Mucosa of gallbladder (tissue), 1 donor: Measurements from ENCODE around the gene ZNF385C. TPM values are rescaled to one million over a fixed set of nuclear protein-coding genes. Genes with fewer than 3 reads are reported as not detected.
"Not testable (repeated sequence)": the region's sequence is repeated elsewhere in the genome, so short reads cannot be mapped to it uniquely, and the experiment has no call there.

ENCODE experiments used
- DNase-seq: peaks from one replicate; pipeline ENCODE4 v3.0.0-alpha.2; 2020; ENCODE audit warnings: low spot score
- total RNA-seq: library from RNA; stranded (reverse); gene quantifications from one replicate; pipeline ENCODE4 v1.2.1, GENCODE V29; 2021
- donor health status: DM: no; HTN: no; CAD: no.

ZNF385C gene, protein sequence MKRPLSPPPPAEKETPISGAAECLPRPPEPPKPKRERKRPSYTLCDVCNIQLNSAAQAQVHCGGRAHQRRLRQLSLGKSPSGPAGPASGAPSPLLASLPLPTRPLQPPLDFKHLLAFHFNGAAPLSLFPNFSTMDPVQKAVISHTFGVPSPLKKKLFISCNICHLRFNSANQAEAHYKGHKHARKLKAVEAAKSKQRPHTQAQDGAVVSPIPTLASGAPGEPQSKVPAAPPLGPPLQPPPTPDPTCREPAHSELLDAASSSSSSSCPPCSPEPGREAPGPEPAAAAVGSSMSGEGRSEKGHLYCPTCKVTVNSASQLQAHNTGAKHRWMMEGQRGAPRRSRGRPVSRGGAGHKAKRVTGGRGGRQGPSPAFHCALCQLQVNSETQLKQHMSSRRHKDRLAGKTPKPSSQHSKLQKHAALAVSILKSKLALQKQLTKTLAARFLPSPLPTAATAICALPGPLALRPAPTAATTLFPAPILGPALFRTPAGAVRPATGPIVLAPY
- total RNA-seq, result 0.32 TPM

DNA sequence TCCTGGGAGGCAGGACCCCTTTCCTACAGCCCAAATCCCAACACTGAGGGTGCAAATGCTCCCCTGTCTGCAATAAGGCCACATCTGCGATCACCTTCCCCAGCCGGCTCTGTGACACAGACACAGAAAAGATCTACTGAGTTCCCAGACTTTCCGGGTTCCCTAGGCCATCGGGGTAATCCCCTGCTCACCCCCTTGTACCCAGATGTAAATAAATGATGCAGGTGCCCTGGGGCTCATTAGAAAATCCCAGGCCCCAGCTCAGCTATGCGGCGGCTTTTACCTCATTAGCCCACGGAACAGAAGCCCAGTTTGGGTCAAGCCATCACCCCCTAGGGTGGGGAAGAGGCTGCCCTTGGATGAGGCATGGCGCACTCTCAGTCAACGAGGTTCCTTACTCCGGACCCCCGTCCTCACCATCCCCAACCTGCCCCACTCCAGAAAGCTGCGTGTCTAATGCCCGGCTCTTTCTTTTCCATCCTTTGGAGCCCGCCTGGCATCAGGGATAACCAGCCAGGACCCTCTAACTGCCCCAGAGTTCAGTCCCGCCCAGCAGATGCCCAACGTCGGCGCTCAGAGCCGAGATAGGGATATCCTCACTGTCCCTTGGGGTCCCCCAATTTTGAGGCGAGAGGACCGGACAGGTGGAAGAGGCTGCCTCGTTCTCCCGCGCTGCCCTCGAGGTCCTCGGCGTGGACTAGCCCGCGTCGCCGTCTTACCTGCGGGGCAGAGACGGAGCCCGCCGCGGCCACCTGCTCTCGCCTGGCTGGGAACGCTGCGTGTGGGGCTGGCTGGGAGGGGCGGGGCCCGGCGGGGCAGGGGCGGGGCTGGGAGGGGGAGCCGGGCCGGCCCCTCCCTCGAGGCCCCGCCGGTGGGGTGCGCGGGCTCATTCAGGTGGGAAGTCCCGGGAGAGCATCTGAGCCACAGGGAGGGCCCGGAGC, at the start of gene ZNF385C:
Gene ZNF385C, minus strand, starts transcription at position 783 of the 941 bp plus-strand sequence. CDS start 35,417 bp downstream, outside the sequence.
- DNase-seq, result no peak

DNA sequence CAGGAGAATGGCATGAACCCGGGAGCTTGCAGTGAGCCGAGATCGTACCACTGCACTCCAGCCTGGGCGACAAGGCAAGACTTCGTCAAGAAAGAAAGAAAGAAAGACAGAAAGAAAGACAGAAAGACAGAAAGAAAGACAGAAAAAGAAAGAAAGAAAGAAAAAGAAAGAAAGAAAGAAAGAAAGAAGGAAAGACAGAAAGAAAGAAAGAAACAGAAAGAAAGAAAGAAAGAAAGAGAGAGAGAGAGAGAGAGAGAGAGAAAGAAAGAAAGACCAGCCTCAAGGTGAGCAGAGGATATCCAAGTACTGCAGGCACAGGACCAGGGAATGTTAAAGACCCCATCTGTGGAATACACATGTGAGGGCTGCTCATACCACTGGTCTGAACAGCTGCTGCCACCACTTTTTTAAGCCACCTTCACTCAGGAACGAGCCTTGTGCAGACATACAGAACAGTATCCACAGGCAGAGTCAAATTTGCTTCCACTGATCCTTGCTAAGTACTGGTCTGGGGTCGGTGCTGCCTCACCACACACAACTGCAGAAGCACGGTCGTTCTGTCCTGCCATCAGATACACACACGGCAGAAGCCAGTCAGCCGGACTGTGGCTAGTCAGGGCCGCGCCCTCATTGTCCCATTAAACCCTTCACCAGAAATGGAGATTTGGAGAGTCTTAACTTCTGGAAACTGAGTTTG, 48.8 kb upstream of the ZNF385C start:
- no peak for DNase-seq

DNA sequence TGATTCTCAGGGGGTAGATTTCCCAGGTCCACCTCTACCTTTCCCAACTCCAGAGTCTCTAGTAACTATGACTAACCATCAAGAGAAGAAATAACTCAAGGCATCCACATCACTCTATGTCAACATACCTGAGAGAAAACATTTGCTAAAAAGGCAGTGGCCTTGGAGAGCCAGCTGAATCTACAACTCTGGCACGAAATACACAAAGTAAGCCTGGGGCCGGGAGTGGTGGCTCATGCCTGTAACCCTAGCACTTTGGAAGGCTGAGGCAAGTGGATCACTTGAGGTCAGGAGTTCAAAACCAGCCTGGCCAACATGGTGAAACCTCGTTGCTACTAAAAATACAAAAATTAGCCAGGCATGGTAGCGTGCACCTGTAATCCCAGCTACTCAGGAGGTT, 44.9 kb upstream of the ZNF385C start:
- DNase-seq, result not testable (repeated sequence)

DNA sequence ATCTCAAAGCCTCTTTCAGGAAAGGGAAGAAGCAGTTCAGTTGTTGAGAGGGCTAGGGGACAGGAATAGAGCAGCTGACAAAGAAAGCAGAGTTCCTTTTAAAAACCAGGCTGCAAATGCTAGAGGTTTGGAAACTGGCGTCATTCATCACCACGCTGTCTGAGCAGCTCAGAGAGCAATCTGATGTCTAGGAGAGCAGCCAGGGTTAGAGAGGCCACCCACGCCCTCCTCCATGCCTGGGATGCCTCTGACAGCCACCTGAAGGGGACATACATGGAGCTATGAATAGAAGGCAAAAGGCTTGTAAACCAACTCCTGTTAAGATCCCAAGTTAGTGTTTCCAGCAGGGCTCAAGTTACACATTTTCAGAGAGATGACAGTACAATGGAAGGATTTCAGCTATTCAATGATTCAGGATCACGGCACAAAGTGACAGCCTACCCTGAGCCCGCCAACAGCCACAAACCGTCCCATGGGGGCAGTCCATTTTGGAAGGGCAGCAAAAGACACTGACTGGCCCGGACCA, 44.2 kb upstream of the ZNF385C start:
- DNase-seq, result no peak

DNA sequence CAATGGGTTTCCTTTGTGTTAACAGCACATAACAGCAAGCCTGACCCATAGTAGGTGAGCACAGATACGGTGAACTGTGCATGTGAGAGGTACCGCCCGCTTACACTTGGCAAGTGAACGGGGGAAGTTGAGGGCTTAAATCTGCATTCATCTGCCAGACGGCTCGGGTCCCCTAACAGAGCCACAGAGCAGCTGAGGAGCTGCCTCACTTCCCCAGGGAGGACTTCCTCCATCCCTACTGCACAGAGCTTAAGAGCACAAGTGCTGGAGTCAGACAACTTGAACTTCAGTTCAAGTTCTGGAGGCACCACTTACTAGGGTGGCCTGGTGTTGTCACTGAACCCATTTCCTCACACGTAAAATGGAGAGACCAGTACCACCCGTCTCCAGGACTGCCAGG, 43.1 kb upstream of the ZNF385C start:
- DNase-seq, result no peak

DNA sequence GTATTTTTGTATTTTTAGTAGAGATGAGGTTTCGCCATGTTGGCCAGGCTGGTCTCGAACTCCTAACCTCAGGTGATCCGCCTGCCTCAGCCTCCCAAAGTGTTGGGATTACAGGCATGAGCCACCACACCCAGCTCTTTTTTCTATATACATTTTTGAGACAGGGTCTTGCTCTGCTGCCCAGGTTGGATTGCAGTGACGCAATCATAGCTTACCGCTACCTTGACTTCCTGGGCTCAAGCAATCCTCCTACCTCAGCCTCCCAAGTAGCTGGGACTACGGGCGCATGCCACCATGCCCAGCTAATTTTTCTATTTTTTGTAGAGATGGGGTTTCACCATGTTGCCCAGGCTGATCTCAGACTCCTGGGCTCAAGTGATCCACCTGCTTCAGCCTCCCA, 42.4 kb upstream of the ZNF385C start:
- DNase-seq, result not testable (repeated sequence)

DNA sequence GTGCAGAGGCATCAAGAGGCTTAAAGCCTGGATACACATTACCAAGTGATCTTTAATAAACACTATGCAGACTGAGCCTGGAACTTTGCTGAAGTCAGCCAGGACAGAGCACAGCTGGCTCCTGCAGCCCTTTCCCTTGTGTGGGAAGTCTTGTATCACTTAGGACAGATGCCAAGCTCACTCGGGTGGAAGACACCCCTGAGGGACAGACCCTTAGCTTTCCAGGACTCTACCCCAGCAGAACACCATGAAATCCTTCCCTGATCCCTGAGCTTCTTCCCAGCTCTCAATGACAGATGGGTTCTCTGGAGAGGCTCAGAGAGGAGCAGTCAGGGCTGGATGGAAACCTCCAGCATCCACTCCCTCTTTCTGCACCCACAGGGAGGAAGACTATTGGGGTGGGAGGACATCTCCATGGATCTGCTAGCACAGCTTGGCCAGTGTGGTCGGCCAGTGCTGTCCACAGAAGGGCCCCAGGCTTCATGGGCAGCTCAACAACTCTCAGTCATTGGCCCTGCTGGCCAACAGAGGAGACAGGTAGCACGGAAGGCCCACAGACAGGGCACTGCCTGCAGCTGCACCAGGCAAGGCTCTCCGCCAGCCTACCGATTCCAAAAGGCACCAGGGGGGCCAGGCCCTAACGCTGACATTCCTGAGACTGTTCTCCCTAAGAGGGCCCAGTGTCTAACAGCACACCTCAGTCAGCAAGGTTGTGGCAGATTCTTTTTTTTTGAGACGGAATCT, 40.6 kb upstream of the ZNF385C start:
- DNase-seq, result no peak

DNA sequence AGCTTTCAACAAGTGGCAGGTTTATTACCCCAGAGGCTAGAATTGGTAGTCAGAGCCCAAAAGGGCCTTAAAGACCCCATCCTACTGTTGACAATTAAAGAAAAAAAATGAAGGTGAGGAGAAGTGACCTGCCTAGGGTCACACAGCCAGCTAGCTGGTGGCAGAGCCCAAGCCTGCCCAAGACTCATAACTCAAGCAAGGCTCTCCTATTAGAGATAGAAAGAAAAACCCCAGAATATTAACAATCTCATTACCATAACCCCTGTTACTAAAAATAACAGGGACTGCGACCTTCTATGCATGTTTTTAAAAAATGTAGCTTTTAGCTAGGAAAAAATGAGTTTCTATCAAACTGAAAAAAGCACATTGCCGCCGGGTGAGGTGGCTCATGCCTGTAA, 38.4 kb upstream of the ZNF385C start:
- no peak for DNase-seq

DNA sequence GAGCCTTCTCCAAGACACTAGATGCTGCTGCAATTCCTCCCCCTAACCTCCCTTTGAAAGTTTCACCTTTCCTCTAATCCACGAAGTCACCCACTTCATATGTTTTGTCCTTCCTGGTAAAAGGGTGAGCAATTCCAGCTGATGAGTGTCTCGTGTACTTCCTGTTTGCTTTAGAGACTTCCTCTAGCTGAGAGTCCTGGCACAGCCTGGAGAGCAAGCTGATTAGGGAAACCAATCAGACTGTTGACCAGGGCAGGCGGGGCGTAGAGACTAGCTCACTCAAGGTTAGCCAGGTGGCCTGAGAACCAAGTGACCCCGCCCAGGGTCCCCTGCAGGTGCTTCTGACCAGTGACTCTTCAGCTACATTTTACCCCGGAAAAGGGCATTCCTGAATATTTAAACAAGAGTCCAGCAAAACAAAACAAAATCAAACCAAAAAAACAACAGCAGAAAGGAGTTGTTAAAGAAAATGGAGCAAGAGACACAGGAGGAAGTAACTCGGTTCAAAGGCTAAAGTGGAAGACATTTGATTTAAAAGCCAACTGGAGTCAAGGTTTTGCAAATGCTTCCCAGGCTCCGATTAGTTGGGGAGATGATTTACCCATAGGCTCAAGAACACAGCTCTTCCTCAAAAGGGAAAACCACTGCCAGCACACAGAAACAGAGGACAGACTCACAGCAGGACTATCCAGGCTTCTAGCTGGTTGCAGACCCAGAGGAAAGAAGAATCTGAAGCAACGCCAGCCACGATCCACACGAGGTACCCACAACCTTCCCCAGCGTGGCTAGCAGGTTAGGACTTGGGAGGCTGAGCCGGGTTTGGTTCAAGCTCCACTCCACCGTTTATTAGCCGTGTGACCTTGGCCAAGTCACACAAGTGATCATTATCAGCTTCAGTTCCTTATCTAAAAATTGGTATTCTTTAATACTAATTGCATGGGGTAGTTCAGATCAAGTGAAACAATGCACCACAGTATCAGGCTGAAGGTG, 37.7 kb upstream of the ZNF385C start:
- DNase-seq, result peak; percentile 87

DNA sequence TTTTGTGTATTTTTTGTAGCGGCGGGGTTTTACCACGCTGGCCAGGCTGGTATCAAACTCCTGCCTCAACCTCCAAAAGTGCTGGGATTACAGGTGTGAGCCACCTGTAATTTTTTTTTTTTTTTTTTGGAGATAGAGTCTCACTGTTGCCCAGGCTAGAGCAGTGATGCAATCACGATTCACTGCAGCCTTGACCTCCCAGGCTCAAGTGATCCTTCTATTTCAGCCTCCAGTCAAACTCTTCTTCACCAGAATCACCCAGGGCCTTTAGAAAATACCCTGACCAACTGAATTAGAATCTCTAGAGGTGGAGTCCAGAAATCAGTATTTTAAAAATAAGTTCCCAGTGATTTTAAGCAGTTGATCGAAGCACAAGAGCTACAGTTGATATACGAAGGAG, 36.9 kb upstream of the ZNF385C start:
- DNase-seq, result no peak

DNA sequence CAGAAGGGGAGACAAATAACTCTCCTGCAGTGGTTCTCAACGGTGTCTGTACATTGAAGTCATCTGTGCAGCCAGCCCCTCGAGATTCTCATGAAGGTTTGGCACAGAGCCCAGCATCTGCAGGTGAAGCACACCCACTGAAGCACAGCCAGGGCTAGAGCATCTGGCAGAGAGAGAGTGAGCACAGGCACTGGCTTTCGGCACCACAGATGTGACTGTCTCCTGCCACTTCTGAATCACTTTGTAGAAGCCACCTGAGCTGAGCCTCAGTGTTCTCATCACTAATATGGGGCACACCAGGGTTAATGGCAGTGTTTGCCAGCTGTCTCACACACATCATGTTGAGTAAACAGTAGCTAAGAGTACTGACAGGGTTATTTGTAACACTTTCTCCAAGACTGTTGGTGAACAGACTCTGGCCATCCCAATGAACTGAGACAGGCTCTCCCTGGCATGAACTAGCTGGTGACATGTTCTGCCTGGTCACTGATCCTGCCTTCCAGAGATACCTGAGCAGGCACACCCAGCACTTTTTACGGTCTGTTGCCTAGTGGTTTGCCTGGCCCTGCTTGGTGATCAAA, 35.3 kb upstream of the ZNF385C start:
- no peak for DNase-seq

DNA sequence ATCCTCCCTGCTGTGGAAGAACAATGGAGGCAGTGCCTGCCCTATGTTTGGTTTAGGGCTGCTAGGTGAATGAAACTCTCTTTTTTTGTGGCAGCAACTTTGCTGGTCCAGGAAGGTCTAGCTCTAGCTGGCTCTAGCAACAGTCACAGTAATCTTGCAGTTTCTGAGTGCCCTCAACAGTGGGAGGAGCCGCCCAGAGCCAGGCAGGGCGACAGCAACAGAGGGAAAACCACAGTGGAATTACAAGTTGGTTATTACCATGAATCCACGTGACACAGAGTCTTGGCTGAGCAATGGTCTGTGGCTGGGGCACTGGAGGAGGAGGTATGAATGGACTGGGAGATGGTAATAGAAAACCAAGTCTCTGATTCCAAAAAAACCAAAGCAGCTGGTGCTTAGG, 34.7 kb upstream of the ZNF385C start:
- peak; percentile 56 for DNase-seq

DNA sequence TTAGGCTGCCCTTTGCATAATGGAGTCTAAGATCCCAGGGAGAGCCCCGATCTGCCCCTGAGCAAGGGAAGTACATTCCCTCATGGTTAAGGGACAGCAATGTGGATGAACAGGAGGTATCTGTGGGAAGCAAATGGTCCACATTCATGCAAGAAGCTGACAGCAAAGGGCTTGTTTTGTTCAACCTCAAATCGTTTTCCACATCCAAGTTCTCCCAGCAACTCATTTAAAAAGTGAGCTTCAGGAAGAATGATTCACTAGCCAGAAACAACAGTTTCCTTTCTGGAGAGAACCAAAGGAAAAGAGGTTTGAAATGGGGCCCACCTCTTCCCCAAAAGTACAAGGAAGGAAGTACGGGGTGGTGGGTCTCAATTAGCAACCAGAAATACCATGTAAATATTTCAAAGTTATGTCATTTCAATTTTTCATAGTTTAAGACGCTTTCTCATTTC, 33.7 kb upstream of the ZNF385C start:
- DNase-seq, result no peak

DNA sequence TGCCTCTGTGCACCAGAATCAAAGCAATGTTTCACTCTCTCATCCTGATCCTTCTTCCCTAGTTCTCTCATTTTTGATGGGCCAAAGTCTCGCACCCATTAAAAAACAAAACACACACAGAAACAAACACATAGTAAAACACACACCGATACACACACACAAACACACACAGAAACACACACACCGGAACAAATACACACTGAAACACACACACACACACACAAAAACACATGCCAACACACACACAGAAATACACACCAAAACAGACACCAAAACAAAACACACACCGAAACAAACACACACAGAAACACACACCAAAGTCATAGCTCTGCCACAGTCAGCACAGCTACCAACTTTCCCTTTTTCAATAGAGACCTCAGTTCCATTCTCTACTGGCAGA, 33.0 kb upstream of the ZNF385C start:
- no peak for DNase-seq

DNA sequence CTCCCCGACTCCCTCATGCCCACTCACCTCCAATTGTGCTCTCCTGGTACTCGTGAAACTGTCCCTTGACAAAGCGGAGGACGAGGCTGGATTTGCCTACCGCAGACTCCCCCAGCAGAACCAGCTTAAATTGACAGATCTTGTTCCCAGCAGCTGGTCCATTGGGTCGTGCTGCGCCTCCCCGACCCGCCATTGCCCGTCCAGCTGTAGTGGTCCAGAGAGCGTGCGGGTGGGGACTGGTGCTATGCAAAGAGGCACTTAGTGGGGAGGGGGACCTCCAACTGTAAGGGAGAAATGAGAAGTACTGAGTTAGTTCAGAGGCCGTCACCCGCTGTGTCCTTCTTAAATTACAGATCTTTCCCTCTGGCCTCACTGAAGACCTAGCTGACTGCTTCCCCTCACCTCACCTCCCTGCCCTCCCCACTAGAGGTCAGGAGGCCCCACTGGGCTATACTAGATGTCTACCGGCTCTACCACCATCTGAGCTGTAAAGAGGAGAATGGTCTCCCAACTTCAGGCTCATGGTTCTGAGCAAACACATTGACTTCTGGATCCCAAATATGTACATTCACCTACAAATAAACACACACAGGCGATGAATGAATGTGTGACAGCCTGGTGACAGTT, 32.1 kb upstream of the ZNF385C start:
- DNase-seq, result no peak

DNA sequence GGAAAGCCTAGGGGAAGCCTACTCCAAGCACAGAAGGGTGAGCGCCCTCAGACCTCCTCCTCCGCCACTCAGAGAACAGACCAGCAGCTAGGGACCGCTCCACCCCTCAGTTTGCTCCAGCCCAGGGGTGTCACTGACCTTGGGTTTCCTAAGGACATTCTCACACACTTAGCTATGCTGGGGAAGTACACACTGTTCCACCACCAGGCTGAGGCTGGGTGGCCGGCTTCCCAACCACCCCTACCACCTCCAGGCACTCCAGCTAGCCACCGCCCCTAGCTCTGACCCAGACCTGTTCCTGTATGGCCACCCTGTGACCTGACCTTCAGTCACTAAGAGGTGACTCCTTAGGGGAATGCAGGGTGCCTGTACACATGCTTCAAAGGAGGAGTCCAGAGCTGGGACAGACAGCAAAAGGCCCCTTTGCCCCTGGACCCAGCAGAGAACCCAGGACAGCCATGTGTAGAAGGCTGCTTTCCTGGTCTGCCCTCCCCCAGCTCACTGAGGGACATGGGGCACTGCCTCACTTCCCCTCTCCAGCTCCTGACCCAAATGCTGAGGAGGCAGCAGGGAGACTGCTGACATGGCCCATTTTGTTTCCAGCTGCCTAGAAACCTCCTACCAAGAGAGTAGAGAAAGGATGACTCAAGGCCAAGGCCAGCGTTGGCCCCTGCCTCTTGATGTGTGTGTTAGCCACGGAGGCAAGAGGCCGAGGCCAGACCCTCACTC, 31.0 kb upstream of the ZNF385C start:
- no peak for DNase-seq

DNA sequence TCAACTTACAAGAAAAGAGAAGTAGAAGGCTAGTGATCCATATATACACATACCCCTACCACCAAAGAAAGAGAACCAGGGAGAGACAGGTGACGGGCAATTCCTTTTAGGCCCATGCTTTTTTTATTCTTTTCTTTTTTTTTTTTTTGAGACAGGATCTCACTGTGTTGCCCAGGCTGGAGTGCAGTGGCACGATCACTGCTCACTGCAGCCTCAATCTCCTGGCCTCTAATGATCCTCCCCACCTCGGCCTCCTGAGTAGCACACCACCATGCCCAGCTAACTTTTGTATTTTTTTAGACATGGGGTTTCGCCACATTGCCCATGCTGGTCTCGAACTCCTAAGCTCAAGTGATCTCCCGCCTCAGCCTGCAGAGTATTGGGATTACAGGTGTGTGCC, 29.1 kb upstream of the ZNF385C start:
- no peak for DNase-seq

DNA sequence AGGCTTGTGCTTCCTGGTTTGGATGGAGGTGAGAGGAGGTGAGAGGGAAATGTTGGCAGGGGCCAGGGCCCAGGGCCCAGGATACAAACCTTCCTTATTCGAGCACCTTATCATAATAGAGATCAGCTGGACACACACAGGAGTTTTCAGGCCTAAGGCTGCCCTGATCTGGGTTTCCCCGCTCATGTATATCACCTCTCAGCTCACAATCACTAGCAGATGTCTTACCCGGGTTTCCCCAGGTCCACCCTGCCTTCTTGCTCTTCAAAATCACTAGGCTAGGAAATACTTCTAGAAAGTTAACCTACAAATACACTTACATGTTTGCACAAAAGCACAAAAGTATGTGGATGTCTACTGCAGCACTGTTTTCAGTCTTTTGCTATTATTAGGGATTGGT, 28.6 kb upstream of the ZNF385C start:
- no peak for DNase-seq
